GM18873 (cell line): ENCODE data around the gene TMC2.
A peak's percentile ranks its signal among the peaks of the same experiment; 100 is the strongest.
"Not testable (repeated sequence)": the region's sequence is repeated elsewhere in the genome, so short reads cannot be mapped to it uniquely, and the experiment has no call there.

Experiments used
- ATAC-seq: cut with Tn5 transposase; IDR thresholded peaks from one replicate; pipeline ENCODE4 v1.9.1; 2021; ENCODE audit warnings: mild to moderate bottlenecking, moderate library complexity, moderate number of reproducible peaks; ENCODE audit not compliant: unreplicated experiment, low FRiP score

The TMC2 gene

DNA sequence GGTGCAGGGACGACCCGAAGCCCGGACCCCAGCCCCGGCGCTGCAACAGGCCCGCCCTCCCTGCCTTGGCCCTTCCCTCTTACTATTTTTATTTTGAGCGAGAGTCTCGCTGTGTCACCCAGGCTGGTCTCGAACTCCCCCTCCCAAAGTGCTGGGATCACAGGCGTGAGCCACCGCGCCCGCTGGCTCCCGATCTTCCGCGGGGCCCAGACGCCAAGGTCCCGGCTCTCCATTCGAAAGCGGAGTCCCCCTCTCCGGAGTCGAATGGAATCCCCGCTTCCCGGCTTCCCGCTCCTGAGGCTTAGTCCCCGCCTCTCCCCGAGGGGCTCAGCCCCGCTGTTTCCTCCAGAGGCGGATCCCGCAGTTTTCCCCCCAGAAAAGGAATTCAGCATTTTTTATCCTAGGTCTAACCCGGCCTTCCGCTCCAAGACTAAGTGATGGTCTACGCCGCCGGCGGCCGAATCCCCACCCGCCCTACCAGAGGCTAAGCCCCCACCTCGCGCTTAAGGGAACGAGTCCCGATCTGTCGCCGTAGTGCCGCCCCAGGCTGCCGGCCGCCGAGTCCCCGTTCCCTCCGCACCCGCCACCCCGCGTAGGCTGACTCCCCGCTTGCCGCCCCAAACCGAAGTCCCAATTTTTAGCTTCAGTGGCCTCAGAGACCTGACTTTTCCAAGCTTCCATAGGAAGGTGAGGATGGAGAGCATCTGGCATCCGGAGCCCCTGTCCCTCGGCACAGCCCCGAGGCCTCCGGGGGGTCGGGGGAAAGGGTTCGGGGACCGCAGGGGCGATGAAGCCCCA, 11.5 kb upstream of the TMC2 start:
- peak; percentile 34 for ATAC-seq

DNA sequence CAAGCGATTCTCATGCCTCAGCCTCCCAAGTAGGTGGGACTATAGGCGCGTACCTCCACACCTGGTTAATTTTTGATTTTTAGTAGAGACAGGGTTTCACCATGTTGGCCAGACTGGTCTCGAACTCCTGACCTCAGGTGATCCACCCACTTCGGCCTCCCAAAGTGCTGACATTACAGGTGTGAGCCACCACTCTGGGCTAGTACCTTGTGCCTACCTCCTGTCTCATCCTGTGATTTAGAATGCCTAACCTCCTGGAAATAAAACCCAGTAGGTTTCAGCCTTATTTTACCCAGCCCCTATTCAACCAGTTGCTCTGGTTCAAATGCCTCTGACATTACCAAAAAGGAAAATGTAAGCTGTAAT, 10.2 kb upstream of the TMC2 start:
- not testable (repeated sequence) for ATAC-seq

DNA sequence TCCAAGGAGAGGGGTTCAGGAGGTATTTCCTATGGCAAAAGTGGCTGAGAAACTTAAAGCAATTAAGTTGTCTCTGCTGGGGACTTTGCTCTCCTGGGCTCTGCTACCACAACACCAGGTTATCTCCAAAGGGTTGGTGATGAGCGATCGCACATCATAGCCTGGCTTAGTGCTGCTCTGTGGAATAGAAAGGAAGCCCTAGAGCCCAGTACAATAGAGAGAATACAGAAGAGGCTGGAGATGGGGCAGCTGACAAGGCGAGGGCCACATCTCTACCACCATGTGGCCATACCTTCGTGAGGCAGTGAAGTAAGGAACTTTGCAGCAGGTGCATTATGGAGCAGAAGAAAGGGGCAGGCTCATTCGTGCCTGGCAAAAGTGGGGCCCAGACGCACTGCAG, 8.6 kb upstream of the TMC2 start:
- ATAC-seq = no peak

DNA sequence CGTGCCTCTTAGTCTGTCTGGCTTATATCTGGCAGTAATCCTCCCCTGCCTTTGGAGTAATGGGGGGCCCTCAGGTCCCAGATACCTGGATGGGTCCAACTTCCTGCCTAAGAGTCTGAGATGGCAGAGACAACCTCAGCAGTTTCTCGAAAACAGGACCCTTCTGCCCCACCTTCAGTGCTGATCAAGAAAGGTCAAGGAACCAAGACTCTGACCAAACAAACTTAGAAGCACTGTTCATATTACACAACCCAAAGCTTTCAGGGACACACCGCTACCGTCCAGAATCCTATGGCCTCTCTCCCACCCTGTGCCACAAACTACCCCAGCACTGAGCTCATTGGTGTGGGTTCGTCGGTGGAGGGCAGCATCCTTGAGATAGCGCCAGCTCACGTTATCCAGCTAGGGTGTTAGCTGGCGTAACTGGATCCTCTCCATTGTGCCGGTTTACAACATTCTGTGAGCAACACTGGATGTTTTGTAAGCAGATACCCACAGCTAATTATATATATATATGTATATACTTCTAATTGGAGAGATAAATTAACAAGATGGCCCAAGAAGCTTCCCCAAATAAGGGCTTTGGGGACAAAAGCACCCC, 7.6 kb upstream of the TMC2 start:
- ATAC-seq = no peak

DNA sequence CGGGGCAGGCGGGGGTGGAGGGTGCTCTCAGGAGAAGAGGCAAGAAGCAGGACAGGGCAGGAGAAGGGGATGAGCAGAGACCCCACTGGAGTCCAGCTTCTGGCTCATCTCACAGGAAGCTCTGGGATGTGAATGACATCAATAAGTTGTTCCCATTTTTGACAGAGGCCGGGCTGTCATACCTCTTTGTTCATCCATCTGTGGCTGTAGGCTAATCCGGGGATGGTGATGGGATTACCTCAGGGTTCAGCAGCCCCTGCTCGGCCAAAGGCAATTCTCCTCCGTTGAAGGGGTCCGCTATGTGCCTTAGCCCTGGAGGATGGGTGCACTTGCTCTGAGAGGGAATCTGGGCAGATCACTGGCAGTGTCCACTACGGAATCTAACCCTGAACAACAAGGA, 3.3 kb upstream of the TMC2 start:
- no peak for ATAC-seq

DNA sequence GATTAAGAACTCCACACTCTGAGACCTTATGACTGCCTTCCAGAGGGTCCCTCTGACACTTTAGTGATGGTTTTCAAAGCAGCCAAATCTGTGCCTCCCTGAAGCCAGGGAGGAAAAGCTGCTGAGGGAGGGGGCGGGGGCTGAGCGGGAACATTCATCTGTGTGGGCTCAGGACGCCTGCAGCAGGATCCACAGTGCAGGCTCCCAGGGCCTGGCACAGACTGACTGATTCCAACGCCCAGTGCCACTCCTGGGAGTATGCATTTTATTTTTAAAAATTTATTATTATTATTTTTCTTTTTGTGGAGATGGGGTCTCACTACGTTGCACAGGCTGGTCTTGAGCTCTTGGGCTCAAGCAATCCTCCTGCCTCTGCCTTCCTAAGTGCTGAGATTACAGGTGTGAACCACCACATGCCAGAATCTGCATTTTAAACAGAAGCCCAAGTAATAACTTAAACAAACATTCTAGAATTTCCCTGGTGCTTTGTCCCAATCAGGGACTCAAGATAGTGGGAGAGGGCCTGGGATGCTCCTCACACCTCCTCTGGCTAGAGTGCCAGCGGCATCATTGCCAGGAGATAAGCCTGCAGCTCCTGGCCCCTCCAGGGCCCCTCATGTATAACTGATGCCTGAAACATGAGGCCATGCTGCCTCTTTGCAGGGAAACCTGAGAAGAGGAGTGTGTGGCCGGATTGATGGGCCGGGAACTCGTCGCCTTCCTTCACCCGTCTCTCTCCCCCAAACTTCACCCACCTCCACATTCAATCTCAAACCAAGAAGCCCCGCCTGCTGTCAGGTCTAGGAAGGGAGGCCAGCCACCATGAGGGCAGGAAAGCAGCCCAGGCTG, 438 bp upstream of the TMC2 start:
- ATAC-seq = no peak

DNA sequence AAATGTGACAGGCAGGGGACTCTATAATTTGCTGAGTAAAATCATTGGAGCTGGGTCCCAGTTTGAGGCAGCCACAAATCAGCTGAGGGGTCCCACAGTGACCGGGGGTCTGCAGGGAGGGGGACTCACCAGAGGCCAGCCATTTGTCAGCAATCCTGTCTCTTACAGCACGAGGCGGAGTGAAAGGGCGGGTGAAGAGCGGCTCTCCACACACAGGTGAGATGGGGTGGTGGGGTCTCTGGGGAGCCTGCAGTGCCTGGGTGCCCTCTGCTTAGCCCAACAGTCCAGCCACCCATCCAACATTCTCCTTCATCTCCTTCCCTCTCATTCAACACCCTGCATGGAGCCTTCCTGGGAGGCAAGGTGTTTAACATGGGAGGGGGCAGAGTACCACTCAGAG, 728 bp downstream of the TMC2 start:
- ATAC-seq = no peak

DNA sequence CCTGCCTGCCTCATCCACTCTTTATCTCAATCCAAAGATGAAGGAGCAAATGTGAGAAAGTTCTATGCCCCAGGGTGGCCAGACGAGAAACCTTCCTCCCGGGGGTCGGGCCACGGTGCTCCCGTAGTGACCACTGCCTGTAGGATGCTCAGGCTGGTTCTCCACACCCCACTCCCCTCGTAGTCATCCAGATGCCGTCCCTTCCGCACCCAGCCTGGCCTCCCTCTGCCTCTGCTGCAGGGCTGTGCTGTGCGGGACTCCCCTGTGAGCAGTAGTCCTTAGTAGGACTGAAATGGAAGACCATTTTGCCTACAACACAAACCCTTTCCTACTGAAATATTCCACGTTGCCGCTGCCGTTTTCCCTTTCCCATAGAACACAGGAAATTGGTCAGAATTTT, 2.0 kb downstream of the TMC2 start:
- ATAC-seq = no peak

DNA sequence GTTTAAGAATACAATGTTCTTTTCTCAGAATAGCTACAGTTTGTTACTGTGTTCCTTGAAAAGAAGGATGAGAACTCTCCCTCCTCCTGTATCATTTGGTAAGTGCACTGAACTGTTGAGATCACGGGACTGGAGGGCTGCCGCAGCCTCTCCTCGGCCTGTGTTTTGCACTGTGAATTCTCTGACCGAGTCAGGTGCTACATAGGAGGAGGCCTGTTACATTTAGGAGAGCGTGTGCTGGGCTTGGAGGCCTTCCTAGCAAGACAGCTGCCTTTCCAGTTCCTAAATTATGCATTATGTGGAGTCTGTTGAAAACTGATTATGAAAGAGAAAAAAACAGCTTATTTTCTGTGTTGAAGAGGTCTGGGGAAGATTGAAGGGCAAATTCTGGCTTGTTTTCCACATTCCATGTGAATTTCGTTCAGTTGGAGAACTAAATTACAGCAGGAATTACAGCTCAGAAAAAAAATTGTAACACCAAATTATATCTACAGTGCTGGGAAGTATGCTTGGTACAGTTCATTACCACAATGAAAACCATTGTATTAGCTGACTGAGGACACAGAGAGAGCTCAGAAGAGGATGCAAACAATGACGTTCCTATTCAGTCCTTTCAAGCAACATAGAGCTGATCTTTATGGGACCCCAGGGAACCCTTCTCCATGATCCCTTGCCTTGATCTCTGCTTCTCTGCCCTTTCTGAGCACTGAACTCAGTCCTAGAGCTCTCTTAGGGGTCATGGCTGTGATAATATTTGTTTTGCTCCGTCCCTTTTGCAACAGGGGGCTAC, 2.8 kb downstream of the TMC2 start:
- no peak for ATAC-seq

DNA sequence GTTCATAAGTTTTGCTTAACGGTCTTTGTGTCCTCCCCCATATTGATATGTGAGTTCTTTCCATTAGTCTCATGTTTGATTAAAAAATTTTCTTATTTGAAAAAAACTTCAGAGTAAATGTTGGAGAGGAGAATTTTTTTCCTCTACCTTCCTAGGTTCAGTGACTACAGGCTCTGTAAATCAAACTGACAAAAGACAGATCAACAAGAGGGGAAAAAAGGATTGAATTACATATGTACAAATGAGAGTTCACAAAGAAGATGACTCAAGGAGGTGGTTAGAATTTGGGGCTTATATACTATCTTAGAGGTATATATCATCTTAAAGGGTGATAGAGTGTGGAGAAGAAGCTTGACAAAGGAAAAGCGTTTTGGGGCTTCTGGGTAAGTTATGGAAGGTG, 5.6 kb downstream of the TMC2 start:
- no peak for ATAC-seq

DNA sequence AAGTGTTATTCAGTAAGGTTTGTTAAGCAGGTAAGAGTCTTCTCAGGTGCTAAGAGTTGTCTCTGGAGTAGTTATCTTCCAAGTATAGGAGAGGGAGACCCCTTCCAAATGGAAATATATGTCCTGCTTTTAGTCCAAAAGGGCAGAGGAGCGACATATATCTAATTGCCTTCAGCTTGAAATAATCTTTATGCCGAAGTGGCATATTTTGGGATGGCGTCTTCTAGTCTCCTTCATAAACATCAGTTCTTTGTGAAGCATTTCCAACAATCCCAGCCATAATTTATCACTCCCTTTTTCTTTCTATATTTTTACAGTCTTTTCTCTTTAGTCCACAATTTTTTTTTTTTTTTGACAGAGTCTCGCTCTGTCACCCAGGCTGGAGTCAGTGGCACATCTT, 6.0 kb downstream of the TMC2 start:
- ATAC-seq = no peak

DNA sequence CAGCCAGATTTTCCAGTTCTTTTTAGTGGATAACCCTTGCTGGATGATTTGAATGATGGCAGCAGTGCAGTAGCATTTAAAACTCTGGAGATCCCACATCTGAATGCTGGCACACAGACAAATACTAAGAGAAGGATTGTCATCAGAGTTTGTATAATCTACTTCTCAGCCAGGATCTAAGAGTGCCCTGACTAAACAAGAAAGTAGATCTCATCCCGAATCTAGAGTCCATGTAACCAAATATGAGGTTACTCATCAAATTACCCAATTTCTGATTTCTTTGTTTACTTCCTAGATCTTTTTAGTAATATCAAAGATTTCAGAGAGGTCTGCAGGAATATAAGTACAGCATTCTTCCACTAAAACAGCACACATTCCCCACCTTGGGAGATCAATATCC, 7.8 kb downstream of the TMC2 start:
- no peak for ATAC-seq

DNA sequence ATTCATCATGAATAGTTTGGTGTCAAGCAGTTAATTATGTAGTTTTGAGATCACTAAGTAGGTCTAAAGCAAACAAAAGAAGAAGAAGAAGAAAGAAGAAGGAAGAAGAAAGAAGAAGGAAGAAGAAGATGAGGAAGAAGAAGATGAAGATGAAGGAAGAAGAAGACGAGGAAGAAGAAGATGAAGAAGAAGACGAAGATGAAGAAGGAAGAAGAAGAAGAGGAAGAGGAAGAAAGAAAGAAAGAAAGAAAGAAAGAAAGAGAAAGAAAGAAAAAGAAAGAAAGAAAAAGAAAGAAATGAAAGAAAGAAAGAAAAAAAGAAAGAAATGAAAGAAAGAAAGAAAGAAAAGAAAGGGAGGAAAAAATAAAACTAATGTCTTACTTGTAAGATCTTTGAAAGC, 9.2 kb downstream of the TMC2 start:
- no peak for ATAC-seq

DNA sequence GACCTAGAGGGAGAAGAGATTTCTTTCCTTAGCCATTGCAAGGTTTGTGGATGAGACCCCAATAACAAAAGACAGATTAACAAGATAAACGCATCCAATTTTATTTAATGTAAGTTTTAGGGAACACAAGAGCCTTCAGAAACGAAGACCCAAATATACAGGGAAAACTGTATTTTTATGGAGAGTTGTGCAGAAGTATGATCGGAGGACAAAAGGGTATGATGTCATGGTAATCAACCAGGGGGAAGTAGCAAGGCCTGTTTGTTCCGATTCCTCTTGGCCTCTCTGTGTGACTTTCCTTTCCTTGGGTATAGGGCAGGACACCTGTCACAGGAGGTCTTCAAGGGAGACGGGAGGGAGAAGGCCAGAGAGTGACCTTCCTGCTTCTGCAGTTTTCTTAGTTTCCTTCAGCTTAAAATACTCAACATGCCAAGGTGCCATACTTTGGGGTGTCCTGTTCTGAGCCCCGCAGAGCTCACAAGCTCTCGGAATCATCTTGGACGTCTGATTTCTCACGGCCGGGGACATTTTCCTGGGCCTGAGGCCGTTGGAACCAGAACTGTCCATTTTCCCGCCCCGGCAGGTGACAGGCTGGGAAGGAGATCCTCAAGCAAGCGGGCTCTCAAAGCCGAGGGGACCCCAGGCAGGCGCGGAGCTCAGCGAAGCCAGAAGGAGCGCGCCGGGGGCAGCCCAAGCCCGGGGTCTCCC, 21.7 kb downstream of the TMC2 start:
- ATAC-seq = no peak

DNA sequence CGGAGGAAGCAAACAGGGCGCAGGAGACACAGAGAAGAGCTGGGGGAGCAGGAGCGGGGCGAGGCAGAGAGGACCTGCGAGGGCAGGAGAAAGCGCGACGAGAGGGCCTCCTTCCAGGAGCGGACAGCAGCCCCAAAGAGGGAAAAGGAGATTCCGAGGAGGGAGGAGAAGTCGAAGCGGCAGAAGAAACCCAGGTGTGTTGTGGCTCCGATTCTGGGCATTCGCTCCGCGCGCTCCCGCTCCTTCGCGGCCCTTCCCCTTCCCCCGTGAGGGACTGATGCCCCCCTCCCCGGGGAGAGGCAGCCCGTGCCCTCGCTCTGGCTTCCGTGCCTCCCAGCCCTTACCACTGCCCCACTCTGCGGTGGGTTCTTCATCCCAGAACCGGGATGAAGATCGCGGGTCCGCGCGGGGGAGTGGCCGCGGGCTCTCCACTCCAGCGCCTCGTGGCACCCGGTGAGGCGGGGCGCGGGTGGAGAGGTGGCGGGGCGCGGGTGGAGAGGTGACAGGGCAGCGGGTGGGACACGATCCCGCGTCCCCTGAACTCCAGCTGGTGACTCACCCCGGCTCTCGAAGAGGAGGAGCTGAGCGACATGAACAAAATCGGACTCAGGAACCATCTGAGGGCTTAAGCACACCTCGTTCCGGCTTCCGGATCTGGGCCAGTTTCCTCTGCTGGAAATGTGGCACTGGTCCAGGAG, 22.4 kb downstream of the TMC2 start:
- no peak for ATAC-seq

DNA sequence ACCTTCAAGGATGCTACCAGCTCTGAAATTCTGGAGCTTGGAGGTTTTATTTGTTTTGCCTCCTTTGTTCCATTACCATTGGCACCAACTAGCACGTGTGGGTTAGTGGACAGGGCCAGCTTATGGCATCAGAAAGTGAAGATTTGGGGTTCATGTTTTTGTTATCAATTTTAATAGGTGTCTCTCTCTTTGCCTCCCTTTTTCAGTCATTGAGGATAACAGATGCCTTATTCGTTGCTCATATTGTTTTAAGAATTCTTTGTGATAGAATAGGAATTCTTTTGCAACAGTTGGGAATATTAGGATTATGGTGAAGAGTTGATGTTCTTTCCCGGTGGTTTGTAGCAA, 22.9 kb downstream of the TMC2 start:
- no peak for ATAC-seq

DNA sequence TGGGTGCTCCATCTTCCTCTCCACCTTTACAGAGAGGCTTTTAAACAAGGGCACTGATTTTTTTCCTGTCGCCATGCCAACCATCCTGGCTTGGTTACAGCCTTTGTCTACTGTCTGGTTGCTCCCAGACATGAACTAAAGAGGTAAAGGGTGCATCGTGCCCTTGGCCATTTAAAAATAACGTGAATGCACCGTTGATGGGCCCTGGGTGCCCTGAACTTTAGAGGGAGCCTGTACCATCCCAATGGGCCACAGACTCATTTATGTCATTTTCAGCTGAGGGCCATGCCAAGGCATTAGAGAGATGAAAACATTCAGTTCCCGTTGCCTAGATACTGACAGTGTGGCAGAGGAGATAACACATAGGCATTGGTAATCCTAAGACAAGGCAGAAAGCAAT, 23.3 kb downstream of the TMC2 start:
- no peak for ATAC-seq

DNA sequence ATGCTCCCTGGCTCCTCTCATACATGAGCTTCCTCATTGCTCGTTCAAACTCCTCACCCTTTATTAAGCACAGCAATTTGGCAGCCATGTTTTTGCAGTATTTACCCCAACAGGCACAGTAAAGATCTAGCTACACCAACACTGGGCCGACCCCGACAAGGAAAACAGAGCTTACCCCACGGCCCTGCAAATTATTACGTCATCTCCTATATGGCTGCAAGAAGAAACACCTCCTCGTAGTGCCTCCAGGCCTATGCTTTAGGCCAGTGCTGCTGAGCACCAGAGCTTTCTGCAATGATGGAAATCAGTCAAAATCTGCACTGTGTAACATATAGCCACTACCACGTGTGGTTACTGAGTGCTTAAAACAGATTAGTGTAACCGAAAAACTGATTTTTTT, 26.7 kb downstream of the TMC2 start:
- no peak for ATAC-seq

DNA sequence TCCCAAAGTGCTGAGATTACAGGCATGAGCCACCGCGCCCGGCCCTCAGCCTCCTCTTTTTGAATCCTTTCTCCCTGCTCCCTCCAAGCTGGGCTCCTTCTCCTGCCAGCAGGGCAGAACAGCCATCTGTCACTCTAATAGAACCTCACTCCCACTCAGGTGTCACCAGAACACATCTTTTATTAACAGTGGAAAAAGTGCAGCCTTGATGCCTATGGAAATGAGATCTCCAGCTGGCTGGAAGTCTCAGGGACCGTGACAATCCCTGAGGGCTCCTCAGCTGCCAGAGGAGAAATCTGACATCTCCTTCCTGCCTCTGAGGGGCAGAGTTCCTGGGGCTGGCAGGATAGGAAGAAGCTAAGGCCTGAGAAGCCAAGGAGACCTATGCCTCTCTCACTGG, 28.0 kb downstream of the TMC2 start:
- no peak for ATAC-seq

DNA sequence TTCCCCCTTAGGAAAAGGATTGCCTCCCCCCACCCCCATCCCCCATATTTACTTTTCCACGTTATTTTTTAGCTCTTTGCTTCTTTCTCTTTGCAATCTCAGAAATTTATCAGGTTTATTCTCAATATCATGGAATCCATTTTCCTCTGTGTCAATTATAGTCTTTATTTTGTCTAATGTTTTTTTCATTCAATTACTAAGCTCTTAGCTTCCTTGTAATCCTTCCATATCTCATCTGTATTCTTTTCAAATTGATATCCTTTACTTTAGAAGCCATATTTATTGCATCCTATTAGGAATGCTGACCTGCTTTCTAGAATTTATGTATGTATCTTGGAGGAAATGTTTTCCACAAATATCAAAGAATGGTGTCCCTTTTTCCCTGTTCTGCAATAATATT, 39.3 kb downstream of the TMC2 start:
- ATAC-seq = no peak
